NT2/D1 (cell line): ENCODE results near the gene ROBO2.

ENCODE experiments used
- SUZ12 ChIP-seq: IDR thresholded peaks from 2 replicates; pipeline ENCODE4 v1.6.1; 2011; ENCODE audit not compliant: insufficient read length, insufficient read depth; ENCODE audit errors: extremely low read depth
- ZNF274 ChIP-seq: IDR thresholded peaks from 2 replicates; pipeline ENCODE4 v1.6.1; 2011; ENCODE audit warnings: mild to moderate bottlenecking, low read depth, low read length

- TF ChIP-seq ZNF274 (no peak), SUZ12 (no peak)
Observed at GRCh38 chr3:77376511-77376910, 336.6 kb downstream of the ROBO2 start.
